22Rv1 (cell line): ENCODE measurements around the gene MKLN1.

Source experiments
- CTCF ChIP-seq: fragments of 450-650 bp; IDR thresholded peaks from 2 replicates; pipeline ENCODE4 v1.5.1; 2017; ENCODE audit warnings: mild to moderate bottlenecking
- ZFX ChIP-seq: fragments of 450-650 bp; IDR thresholded peaks from 2 replicates; pipeline ENCODE4 v1.6.1; 2017; ENCODE audit warnings: antibody characterized with exemption, borderline replicate concordance

DNA sequence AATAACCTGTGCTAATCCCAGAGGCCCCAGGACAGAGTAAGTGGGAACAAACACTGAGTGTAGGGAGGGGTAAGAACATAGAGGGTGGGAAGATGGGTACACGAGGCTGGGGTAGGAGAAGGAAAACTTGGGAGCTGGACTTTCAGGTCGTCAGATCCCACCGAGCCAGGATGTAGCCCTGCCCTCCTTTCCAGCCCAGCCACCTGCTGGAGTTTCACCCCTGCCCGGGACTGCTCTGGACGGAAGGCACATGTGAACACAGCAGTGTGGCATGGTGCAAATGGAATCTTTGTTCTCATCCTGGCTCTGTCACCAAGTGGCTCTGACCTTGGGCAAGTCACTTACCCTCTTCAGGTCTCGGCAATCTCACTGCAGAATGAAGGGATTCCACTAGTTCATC, 176.0 kb downstream of the MKLN1 start:
- TF ChIP-seq CTCF (no peak), ZFX (no peak)
